ENCODE measurements around the gene PHOX2A. TPM values are rescaled to one million over a fixed set of nuclear protein-coding genes. Genes with fewer than 3 reads are reported as not detected.

The PHOX2A gene
- total RNA-seq, 1 experiment from 2014 or later: not detected

DNA sequence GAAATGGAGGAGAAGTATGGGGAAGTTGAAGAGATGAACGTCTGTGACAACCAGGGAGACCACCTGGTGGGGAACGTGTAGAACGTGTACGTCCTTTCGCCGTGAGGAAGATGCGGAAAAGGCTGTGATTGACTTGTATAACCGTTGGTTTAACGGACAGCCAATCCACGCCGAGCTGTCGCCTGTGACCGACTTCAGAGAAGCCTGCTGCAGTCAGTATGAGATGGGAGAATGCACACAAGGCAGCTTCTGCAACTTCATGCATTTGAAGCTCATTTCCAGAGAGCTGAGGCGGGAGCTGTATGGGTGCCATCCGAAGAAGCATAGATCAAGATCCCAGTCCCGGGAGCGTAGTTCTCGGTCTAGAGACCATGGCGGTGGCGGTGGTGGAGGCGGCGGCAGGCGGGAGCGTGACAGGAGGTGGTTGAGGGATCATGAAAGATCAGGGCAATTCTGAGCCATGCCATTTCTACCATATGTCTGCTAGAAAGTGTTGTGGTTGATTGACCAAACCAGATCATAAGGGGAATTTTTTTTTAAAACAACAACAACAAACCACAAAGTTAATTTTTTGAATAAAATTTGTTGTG lies 36.8 kb upstream of the PHOX2A start:
- no peaks in the 10 kb centered on the region for H3K36me3 Mint-ChIP-seq (ENCODE audit: insufficient read depth, unreplicated experiment)
- Histone ChIP-seq H3K9me3 (no peaks in the 10 kb centered on the region; the same call in 1 of the 2 replicates), H3K27me3 (replicated peaks; ENCODE audit: control insufficient read depth, insufficient read depth, low read length) (no peaks in the 10 kb centered on the region), H3K4me1 (no peaks in the 10 kb centered on the region), H3K36me3 (ENCODE audit: control insufficient read depth, insufficient read depth, low read length) (no peaks in the 10 kb centered on the region), H3K4me3 (ENCODE audit: low read depth, low read length) (no peak overlapping the region)
- no peak overlapping the region for H3K4me3 Mint-ChIP-seq (ENCODE audit: unreplicated experiment)
- no peak overlapping the region for H3K27ac Mint-ChIP-seq (ENCODE audit: unreplicated experiment)
- ChIA-PET CTCF (no interaction called here), POLR2A (no interaction called here)
- DNase-seq: no peak
- intact Hi-C loops (cut with micrococcal nuclease; ENCODE audit: unreplicated experiment): no loop called here
- TF ChIP-seq, protein P1, sequence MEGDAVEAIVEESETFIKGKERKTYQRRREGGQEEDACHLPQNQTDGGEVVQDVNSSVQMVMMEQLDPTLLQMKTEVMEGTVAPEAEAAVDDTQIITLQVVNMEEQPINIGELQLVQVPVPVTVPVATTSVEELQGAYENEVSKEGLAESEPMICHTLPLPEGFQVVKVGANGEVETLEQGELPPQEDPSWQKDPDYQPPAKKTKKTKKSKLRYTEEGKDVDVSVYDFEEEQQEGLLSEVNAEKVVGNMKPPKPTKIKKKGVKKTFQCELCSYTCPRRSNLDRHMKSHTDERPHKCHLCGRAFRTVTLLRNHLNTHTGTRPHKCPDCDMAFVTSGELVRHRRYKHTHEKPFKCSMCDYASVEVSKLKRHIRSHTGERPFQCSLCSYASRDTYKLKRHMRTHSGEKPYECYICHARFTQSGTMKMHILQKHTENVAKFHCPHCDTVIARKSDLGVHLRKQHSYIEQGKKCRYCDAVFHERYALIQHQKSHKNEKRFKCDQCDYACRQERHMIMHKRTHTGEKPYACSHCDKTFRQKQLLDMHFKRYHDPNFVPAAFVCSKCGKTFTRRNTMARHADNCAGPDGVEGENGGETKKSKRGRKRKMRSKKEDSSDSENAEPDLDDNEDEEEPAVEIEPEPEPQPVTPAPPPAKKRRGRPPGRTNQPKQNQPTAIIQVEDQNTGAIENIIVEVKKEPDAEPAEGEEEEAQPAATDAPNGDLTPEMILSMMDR (IDR thresholded peaks at IDR 0.05; ENCODE audit: insufficient read depth in 1 of 2, low read depth in 1 of 2, low read length in 1 of 2, severe bottlenecking in 1 of 2, unreplicated experiment in 1 of 2): no peak
- no TSS peak for BruUV-seq (replicated peaks)
- H3K27me3 Mint-ChIP-seq (ENCODE audit: insufficient read depth, unreplicated experiment): peaks cover 14% of the 10 kb centered on the region
- no peaks in the 10 kb centered on the region for H3K9me3 Mint-ChIP-seq (ENCODE audit: unreplicated experiment)
- no peaks in the 10 kb centered on the region for H3K4me1 Mint-ChIP-seq (ENCODE audit: low read depth, unreplicated experiment)

DNA sequence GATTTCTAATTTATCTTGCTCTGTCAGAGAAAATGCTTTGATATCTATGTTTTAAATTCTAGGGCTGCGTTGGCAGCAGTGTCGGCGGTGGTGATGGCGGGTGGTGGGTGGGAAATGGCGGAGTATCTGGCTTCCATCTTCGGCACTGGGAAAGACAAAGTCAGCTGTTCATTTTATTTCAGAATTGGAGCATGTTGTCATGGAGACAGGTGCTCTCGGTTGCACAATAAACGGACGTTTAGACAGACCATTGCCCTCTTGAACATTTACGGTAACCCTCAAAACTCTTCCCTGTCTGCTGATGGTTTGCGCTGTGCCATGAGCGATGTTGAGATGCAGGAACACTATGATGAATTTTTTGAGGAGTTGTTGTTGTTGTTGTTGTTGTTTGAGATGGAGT lies 36.1 kb upstream of the PHOX2A start:
- no peaks in the 10 kb centered on the region for H3K9me3 Mint-ChIP-seq (ENCODE audit: unreplicated experiment)
- Histone ChIP-seq H3K4me1 (no peaks in the 10 kb centered on the region), H3K9me3 (no peaks in the 10 kb centered on the region; the same call in 1 of the 2 replicates), H3K36me3 (ENCODE audit: control insufficient read depth, insufficient read depth, low read length) (no peaks in the 10 kb centered on the region), H3K27me3 (replicated peaks; ENCODE audit: control insufficient read depth, insufficient read depth, low read length) (no peaks in the 10 kb centered on the region), H3K4me3 (ENCODE audit: low read depth, low read length) (no peak overlapping the region)
- H3K4me1 Mint-ChIP-seq (ENCODE audit: low read depth, unreplicated experiment): no peaks in the 10 kb centered on the region
- peaks cover 14% of the 10 kb centered on the region for H3K27me3 Mint-ChIP-seq (ENCODE audit: insufficient read depth, unreplicated experiment)
- H3K27ac Mint-ChIP-seq (ENCODE audit: unreplicated experiment): no peak overlapping the region
- ChIA-PET POLR2A (no interaction called here), CTCF (no interaction called here)
- no peak overlapping the region for H3K4me3 Mint-ChIP-seq (ENCODE audit: unreplicated experiment)
- intact Hi-C loops (cut with micrococcal nuclease; ENCODE audit: unreplicated experiment): no loop called here
- no peaks in the 10 kb centered on the region for H3K36me3 Mint-ChIP-seq (ENCODE audit: insufficient read depth, unreplicated experiment)
- no peak for DNase-seq
- TF ChIP-seq, protein P1 (IDR thresholded peaks at IDR 0.05; ENCODE audit: insufficient read depth in 1 of 2, low read depth in 1 of 2, low read length in 1 of 2, severe bottlenecking in 1 of 2, unreplicated experiment in 1 of 2): no peak
- no TSS peak for BruUV-seq (replicated peaks)

DNA sequence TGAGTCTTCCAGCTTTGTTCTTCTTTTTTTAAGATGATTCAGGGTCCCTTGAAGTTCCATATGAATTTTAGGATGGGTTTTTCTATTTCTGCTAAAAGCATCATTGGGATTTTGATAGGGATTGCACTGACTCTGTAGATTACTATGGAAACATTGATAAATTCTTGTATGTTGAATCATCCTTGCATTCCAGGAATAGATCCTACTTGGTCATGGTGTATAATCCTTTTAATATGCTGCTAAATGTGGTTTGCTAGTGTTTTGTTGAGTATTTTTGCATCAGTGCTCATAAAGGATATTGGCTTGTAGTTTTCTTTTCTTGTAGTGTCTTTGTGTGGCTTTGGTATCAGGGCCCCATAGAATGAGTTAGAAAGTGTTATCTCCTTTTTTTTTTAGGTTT lies 34.9 kb upstream of the PHOX2A start:
- H3K4me3 Mint-ChIP-seq (ENCODE audit: unreplicated experiment): no peak overlapping the region
- no peak for DNase-seq
- intact Hi-C loops (cut with micrococcal nuclease; ENCODE audit: unreplicated experiment): no loop called here
- no TSS peak for BruUV-seq (replicated peaks)
- no peak overlapping the region for H3K27ac Mint-ChIP-seq (ENCODE audit: unreplicated experiment)
- TF ChIP-seq, protein P1 (IDR thresholded peaks at IDR 0.05; ENCODE audit: insufficient read depth in 1 of 2, low read depth in 1 of 2, low read length in 1 of 2, severe bottlenecking in 1 of 2, unreplicated experiment in 1 of 2): no peak
- Histone ChIP-seq H3K4me1 (no peaks in the 10 kb centered on the region), H3K4me3 (ENCODE audit: low read depth, low read length) (no peak overlapping the region), H3K36me3 (ENCODE audit: control insufficient read depth, insufficient read depth, low read length) (no peaks in the 10 kb centered on the region), H3K9me3 (no peaks in the 10 kb centered on the region; the same call in 1 of the 2 replicates), H3K27me3 (replicated peaks; ENCODE audit: control insufficient read depth, insufficient read depth, low read length) (no peaks in the 10 kb centered on the region)
- no peaks in the 10 kb centered on the region for H3K36me3 Mint-ChIP-seq (ENCODE audit: insufficient read depth, unreplicated experiment)
- no peaks in the 10 kb centered on the region for H3K4me1 Mint-ChIP-seq (ENCODE audit: low read depth, unreplicated experiment)
- ChIA-PET POLR2A (no interaction called here), CTCF (no interaction called here)
- no peaks in the 10 kb centered on the region for H3K9me3 Mint-ChIP-seq (ENCODE audit: unreplicated experiment)
- H3K27me3 Mint-ChIP-seq (ENCODE audit: insufficient read depth, unreplicated experiment): peaks cover 18% of the 10 kb centered on the region

All from Caco-2 (cell line).